Measurements from ENCODE around the gene GPR27.

Gene GPR27

DNA sequence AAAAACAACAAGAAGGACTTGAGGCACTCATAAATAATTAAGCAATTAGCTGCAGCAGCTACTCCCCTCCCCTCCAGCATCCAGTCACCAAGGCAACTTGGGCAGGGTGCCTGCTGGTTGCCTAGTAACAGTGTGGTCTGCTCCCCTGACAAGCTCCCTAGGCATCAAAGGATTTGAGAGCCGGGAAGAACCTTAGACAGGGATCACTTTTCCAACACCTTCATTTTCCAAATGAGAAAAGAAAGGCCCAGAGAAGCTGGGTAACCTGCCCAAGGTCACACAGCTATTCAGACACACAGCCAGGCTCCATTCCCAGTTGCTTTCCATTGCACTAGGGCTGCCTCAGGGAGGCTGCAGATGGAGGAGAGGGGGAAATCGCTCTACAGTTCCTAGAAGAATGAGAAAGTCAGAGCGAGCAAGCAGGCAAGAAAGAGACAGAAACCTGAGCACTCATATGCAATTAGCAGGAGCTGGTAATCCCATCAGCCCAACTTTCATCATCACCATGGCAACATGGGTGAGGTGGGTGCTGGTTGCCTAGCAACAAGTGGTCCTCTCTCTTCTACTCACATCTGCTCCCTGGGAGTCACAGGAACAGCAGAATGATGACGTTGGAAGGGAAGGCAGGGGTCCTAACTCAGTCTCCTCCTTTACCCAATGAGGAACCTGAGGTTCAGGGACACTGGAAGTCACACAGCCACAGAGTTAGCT, 24.9 kb upstream of the GPR27 start:
- DNase-seq (ENCODE audit: insufficient read length, low spot score) (no peak), FAIRE-seq (no peak)

DNA sequence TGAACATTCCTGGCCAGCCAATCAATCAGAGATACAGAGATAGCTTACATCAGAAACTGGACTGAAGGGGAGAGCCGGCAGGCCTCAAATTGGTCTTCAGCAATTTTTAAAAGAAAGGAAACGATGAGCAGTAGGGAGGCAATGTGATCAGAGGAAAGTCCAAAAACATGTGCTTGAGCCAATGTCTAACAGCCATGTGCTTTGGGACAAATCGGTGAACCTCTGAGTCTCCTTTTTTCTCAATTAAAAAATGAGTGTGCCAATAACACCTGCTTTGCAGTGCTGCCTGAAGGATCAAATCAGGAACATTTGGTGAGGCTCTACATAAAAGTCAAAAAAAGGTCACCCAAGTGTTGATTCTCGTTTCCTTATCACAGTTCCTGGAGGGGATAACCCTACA, 21.0 kb upstream of the GPR27 start:
- no peak for FAIRE-seq

DNA sequence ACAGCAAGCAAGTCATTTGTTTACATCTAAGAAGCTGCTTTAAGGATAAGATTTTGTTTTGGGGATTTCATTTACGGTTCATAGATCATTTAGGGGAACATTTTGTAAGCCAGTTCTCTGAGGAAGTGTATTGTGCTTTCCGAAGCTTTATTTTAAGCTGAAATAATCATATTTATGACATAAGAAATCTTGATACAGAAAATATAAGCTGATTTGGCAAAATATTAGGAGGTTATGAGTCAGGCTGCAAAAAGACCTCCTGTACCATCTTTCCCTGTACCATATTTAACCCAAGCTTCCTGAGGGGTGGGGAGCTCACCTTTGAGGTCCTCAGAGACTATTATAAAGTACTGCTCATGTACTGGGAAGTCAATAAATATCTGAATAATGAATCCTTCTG, 20.3 kb upstream of the GPR27 start:
- no peak for DNase-seq (ENCODE audit: insufficient read length, low spot score)
- no peak for FAIRE-seq

More for the DNA sequence above, 21.0 kb upstream of the GPR27 start:
- DNase-seq (ENCODE audit: insufficient read length, low spot score): no peak

DNA sequence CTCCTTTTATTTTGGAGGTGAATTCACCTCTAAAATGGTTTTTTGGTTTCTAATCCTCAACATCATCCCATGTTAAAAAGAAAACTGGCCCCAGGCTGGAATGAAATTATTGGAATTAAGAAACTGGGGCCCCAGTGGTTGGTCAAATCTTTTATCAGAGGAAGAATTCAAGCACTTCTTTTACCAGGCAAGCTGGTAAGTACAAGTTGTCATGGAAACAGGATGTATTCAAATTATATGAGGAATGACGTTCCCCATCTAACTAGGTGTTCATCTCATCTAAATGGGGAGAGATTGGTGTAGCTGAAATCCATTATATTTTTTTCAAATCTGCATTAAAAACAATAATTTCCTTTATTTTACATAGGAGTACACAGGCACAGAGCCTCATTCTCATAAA, 18.8 kb upstream of the GPR27 start:
- no peak for DNase-seq (ENCODE audit: insufficient read length, low spot score)
- FAIRE-seq: no peak

DNA sequence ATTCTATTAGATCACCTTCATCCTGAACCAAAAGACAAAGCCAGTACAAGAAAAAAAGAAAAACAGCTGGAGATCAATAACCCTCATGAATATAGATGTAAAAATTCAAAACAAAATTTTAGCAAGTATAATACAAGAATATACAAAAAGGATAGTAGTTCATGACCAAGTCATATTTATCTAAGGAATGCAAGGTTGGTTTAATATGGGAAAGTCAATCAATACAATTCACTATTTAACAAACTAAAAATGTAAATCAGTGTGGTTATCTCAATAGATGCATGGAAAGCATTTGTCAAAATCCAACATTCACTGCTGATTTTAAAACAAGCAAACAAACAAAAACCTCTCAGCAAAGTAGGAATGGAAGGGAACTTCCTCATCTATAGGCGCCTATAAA, 11.0 kb upstream of the GPR27 start:
- DNase-seq (ENCODE audit: insufficient read length, low spot score) (no peak), FAIRE-seq (no peak)

DNA sequence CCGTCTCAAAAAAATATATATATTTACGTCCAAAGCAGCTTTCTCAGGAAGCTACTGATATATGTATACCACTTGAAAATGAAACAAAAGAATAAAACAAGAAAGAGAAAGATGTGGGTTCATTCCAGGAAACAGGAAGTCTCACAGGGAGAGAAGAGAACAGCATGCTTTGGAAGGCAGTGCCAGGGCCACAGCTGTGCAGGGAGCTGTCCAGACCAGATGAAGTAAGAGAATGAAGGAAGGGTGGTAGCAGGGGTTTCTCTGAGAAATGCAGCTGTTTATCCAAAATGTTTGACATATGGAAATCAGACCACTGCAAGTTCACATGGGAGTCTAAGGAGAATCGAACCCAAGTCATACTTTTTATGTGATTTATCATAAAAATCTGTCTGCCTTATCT, 8.9 kb upstream of the GPR27 start:
- FAIRE-seq: no peak
- no peak for DNase-seq (ENCODE audit: insufficient read length, low spot score)

DNA sequence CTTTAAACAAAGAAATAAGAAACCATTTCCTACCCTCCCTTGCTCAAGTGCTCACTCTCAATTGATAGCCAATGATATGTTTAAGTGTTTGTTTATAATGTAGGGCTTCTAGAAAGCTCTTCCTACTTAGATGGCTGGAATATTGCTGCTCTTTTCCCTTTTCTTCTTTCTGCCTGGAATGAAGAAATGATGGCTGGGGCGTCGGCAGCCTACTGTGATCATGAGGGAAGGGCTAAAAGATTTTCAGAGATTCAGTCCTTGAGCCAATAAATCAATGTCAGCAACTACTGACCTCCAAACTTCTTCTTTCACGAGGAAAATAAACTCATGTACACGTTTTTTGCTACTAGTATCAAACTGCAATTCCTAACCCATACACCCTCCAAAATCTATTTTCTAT, 2.1 kb upstream of the GPR27 start:
- FAIRE-seq: no peak

DNA sequence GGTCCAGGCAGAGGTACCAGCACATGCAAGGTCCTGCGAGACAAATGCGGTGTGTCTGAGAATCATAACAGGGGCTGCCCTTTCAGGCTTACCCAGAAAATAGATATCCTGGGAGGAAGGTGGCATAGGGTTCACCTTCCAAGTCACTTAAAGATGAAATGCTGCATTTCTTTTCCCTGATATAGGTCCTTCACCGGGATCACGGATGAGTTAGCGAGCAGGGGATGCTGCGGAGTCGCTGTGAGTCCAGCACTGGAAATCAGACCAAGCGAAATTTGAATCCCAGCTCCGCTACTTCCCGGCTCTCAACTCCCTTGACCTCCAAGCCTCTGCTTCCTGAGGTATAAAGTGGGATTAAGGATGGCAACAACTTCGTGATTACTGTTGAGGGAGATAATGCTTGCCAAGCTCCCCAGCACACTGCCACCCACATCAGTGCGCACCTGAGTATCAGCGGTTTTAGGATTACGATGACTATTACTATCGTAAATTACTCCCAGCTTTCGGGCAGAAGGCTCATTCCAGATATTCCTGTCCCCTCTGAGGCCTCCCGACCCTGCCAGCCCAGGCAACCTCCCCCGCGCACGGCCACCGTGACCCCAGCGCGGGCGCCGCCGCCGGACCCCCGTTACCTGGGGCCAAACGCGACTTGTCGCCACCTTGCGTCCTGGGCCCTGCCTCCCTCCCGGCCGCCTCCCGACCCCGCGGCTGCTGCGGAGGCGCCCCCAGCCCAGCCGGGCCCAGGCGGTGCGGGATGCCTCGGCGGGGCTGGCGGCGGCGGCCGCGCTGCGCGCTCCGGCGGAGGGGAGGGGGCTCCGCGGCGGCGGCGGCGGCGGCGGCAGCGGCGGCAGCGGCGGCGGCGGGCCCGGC, 589 bp upstream of the GPR27 start:
- no peak for FAIRE-seq

More for the DNA sequence above, 2.1 kb upstream of the GPR27 start:
- DNase-seq (ENCODE audit: insufficient read length, low spot score): no peak

DNA sequence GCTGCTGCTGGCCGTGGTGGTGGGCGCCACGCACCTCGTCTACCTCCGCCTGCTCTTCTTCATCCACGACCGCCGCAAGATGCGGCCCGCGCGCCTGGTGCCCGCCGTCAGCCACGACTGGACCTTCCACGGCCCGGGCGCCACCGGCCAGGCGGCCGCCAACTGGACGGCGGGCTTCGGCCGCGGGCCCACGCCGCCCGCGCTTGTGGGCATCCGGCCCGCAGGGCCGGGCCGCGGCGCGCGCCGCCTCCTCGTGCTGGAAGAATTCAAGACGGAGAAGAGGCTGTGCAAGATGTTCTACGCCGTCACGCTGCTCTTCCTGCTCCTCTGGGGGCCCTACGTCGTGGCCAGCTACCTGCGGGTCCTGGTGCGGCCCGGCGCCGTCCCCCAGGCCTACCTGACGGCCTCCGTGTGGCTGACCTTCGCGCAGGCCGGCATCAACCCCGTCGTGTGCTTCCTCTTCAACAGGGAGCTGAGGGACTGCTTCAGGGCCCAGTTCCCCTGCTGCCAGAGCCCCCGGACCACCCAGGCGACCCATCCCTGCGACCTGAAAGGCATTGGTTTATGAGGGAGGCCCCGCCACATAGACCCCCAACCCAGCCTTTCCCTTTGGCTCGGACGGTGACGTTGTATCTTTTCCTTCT, 1.1 kb downstream of the GPR27 start:
- no peak for DNase-seq (ENCODE audit: insufficient read length, low spot score)
- no peak for FAIRE-seq

More for the DNA sequence above, 589 bp upstream of the GPR27 start:
- DNase-seq (ENCODE audit: insufficient read length, low spot score): no peak

DNA sequence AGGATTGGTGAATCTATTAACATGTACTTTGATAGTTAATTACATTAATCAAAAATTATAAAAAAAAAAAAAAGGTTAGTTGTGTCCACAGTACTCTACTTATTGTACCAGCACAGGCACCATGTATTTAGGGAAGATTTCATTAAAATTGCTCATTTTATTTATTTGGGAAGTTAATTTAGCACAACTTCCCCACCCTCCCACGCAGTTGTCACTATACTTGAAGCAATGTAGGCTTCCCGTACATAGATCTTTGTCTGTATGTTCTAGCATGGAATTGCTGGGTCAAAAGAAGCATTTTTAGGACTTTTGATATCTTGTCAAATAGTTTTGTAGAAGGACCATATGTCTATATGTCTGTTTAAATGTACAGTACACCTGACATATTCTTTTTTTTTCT, 4.4 kb downstream of the GPR27 start:
- FAIRE-seq (no peak), DNase-seq (ENCODE audit: insufficient read length, low spot score) (no peak)

DNA sequence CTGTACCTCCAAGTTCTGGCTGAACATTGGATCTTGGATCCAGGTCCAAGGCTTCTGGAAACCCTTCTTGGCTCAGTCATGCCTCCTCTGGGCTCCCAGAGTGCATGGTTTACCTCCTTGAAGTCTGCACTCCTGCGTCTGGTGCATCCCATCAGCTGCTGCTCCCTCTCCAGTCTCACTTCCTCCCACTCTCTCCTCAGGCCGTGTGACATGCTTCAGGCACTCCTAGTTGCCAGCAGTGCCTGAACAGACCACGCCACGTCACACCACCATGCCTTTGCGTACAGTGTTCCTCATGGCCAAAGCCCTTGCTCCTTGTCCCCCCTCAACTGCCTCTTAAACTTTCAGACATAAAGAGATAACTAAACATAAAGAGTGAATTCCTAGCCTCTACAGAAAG, 5.7 kb downstream of the GPR27 start:
- FAIRE-seq: no peak
- no peak for DNase-seq (ENCODE audit: insufficient read length, low spot score)

DNA sequence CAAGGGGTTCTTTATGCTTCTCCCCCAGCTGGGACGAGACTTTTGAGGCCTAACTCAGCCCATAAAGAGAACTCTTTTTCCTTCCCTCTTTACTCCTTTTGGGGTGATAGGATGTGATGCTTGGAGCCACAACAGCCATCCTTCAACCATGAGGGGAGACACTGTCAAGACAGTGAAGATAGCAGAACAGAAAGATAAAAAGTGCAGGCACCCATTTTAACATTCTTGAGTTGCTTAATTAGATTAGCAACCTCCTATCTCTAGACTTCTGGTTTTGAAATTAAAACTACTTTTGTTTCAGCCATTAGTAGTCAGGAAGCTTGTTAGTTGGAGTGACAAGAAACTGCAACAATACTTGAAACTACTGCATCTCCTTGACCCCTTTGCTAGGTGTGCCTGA, 6.5 kb downstream of the GPR27 start:
- no peak for FAIRE-seq
- DNase-seq (ENCODE audit: insufficient read length, low spot score): no peak

DNA sequence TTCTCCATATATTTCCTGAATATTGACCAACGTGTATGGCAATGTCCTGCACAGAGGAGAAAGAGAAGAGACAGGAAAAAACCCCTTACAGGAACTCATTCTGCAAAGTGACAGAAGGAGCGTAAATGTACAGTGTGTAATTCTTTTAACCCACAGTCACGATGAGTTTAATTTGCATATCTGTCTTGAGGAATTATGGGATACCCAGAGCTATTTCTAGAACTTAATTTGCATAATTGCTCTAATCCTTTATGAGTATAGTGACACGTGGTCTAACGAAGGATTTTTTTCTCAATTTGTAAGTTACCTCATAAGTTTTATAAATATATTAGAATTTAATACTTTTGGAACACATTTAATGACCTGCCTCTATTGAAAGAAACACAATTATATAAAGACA, 9.8 kb downstream of the GPR27 start:
- FAIRE-seq: no peak
- no peak for DNase-seq (ENCODE audit: insufficient read length, low spot score)

DNA sequence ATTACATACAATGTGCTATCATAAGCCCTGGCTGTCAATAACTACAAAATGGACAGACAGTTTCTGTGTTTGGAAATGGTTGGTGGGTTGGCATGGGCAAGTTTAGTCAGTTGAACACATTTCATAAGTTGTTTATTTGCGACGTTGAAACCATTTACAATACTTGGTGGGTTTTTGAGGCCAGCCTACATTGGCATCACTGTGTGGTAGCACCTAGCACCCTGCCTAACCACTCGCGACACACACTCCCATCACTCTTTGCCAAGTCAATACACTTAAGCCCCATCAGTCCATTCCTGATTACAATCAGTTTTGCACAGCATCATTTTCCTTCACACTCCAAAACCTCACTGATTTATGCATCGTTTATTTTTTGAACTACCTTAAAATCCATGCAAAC, 17.5 kb downstream of the GPR27 start:
- DNase-seq (ENCODE audit: insufficient read length, low spot score) (no peak), FAIRE-seq (no peak)

DNA sequence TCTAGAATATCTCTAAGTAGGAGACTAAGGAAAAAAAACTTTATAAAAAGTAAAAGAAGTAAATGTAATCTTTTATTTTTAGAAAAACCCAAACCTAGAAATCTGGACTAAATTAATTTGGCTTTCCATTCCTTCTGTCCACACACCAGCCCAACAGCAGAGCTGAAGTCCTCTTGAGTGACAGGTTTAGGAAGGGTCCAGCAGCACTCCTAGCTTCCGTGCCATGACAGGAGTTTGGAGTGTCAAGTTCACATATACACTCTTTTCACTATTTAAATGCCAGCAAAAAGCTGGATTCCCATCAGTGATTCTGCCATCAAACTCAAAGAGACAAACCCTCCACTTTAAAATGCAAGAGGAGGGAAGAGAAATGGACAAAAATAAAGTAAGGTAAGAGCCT, 18.2 kb downstream of the GPR27 start:
- FAIRE-seq (no peak), DNase-seq (ENCODE audit: insufficient read length, low spot score) (no peak)

DNA sequence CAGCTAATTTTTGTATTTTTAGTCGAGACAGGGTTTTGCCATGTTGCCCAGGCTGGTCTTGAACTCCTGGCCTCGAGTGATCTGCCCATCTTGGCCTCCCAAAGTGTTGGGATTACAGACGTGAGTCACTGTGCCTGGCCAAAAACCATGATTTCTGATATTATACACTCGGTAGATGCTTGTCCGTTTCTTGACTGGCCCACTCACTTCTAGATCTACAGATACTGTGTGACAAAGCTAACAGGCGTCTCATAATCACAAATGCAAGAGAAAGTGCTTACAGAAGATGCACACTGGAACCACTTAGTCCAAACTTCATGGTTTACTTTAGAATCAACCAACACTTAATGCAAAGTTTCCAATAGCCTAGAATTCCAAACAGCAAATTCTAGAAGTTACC, 22.9 kb downstream of the GPR27 start:
- no peak for FAIRE-seq
- no peak for DNase-seq (ENCODE audit: insufficient read length, low spot score)

DNA sequence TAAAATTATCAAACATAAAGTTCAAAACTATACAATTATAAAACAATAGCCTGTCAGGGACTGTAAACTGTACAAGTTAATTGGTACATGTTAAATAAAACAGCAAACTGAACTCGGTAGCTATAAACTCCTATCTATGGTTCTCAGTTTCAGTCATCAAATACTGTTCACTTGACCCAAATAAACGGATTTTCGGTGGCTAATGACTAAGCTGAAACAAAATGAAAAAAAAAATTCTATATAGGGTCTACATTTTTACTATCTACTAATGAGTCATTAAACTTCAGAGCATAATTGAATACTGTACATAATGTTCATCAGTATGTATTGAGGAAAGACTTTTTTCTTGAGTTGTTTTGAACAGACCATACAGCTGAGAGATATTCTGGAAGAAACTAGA, 24.7 kb downstream of the GPR27 start:
- DNase-seq (ENCODE audit: insufficient read length, low spot score): no peak
- FAIRE-seq: no peak

DNA sequence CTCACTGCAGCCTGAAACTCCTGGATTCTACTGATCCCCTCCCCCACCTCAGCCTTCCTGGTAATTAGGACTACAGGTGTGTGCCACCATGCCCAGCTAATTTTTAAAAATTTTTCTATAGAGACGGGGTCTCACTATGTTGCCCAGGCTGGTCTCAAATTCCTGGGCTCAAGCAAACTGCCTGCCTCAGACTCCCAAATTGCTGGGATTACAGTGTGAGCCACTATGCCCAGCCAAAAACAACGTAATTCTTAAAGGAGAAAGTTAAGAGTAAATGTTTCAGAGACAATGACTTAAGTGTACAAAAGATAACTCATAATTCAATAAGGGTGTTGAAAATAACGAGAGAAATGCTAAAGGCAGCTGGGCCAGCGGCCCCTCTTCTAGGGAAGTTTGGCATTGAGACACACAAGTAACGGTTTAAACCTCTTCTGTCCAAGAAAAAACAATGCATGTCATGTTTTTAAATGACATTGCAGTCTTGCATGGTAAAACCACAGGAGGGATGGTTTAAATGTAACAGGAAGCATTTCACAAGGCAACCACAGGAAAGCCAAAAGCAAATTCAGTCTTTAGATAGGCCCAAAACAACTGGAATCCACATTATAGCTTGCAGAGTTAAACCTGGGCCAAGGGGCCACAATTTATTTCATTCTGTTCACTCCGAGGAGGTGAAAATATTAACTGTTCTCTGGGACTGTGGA, 26.2 kb downstream of the GPR27 start:
- FAIRE-seq: no peak
- no peak for DNase-seq (ENCODE audit: insufficient read length, low spot score)

DNA sequence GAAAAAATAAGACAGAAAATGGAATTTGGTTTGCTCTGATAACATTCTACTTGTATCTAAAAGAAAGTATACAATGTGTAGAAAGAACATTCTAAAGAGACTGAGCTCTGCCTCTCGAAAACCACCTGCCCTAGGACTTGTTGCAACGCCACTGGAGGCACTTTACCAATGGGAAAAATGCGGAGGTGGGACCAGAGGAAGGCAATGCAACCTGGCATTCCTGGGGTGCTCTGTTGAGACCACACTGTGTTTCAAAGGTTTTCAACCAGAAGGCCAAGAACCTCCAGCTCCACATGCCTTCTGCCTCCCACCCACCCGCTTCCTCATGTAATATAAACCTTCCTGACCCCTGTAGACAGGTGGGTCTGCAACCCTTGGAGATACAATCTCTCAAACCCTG, 26.8 kb downstream of the GPR27 start:
- DNase-seq (ENCODE audit: insufficient read length, low spot score) (no peak), FAIRE-seq (no peak)

DNA sequence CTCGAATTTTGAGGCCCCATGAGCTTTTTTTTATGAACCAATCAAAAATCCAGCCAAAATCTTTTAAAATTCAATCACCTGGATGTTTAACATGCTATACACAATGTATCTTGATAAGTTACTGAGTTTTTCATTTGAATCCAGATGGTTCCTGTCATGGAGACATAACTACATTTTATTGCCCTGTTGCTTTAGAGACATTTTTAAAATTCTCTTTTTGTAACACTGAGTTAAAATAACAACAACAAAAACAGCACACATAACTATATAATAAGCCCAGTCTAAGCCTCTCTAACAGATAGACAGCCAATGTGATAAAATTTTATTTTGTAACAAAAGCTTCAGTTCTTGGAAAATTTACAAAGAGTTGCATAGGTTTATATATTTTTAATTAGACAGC, 29.5 kb downstream of the GPR27 start:
- FAIRE-seq (no peak), DNase-seq (ENCODE audit: insufficient read length, low spot score) (no peak)

DNA sequence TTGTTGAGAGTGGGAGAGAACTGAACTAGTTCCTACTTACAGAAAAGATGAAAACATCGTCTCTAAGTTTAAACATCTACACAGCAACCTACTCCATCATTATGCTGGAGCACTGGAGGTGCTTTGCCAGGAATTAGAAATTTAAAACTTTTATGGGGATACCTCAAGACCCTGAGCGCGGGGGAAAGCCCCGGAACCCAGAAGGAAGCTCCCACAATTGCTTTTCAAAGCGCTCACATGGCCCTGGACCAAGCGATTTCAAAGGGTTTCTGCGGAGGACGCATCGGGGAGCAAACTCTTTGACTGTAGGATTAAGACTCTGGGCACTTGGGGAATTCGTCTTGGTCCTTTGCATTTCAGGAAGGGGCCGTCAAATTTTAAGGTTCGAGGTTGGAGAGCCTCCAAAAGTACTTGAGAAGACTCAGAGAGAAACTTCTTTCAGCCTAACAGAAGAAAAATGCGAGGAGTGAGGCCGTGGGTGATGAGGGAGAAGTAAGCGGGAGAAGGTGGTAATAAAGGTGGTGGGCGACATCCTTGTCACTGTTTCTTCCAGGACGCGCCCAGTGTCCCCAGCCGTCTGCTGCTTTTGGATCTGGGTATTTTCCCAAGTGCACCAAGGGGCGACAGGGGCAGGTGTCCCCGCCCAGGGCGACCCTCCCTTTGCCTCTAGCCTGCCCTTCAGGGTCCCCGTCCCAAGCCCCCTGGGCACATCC, 30.7 kb downstream of the GPR27 start:
- DNase-seq (ENCODE audit: insufficient read length, low spot score) (no peak), FAIRE-seq (no peak)
